Activated T-cell treated with anti-CD3 and anti-CD28 coated beads for 24 hours (primary cell): Measurements from ENCODE around the gene TGFBR2.

Experiments used
- DNase-seq: peaks from one replicate; pipeline ENCODE4 v3.0.0-alpha.2; 2020; ENCODE audit warnings: low read depth

Gene TGFBR2

GRCh38 chr3:30693470-30694120 is 87.2 kb downstream of the TGFBR2 start:
- DNase-seq, result peak; percentile 32

DNA sequence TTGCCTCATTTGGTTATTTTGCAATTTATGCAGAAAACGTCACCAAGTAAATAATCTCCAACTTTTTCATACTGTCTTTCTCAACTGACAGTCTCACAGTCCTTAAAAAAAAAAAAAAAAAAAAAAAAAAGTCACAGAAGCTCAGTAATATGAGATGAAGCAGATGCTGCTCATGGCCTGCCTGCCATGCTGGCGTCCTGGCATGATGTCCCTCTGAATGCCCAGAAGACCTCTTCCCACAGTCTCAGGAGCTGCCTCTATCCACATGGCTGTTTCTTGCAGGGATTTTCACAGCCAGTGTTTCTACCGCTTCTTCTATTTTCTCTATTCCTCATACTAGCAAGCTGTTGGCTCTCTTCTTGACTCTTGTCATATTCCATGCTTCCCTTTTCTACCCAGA is 87.7 kb downstream of the TGFBR2 start:
- no peak for DNase-seq

DNA sequence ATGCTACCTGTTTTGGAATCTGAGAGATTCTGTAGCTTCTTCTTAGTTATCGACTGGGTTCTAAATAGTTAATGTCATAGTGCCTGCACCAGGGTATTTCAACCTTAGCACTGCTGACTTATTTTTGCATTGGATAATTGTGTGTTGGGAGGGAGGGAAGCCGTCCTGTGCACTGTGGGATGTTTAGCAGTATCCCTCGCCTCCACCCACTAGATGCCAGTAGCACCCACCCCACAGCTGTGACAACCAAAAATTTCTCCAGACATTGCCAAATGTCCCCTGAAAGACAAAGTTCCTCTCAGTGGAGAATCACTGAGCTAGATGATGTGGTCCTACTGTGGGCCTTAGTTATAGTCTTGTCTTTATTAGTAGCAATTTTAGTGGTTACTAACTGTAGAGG is 88.3 kb downstream of the TGFBR2 start:
- no peak for DNase-seq

DNA sequence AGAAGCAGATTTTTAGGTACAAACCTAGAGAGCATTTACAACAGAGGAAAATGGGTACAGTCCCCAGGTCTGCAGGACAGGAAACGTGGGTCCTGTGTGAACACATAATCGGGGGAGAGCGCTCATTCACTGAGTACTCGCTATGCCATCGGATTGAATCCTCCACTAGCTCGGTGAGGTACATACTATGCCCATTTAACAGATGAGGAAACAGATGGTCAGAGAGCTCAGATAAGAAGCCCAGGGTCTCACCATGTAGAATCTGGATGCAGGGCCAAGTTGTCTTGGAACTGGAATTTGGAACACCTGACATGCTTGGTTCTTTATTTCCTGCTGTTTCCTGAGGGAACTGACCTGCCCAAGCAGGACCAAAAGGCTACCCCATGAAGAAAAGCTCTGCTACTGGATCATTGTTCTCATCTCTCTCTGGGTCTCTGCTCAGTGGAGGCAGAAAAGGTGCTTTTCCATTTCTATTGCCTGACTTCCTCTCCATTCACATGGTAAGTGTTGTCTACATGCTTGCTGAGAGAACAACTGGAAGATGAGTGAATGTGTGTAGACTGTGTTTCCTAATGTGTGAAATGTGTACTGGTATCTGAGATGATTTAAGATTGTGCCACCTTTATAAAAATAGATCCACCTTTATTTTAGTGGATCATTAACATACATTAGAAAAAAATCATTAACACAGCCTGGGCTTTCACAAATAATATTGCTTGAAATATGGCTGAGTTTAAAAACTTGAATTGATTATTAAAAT is 89.1 kb downstream of the TGFBR2 start:
- no peak for DNase-seq

DNA sequence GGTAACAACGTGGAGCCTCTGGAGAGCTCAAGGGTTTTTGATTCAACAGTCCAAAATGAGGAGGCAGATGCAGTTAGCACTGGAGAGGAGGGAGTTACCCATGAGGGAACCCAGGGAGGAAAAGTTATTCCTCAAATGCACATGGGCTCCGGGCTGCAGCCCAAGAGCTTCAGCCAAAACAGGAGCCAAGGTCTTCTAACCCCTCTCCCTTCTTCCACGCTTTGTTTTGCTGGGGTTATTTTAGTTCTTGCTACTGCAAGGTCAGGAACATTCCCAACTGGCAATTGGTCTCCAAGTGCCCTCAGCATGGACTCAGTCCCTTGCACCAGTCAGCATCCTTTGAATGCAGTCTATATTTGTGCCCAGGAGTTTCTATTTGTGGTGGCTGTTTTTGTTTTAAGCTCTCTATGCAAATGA is 90.0 kb downstream of the TGFBR2 start:
- no peak for DNase-seq

- no peak for DNase-seq
Observed at GRCh38 chr3:30696896-30697295, 90.5 kb downstream of the TGFBR2 start.

GRCh38 chr3:30698549-30698948 is 92.1 kb downstream of the TGFBR2 start:
- DNase-seq, result no peak

DNA sequence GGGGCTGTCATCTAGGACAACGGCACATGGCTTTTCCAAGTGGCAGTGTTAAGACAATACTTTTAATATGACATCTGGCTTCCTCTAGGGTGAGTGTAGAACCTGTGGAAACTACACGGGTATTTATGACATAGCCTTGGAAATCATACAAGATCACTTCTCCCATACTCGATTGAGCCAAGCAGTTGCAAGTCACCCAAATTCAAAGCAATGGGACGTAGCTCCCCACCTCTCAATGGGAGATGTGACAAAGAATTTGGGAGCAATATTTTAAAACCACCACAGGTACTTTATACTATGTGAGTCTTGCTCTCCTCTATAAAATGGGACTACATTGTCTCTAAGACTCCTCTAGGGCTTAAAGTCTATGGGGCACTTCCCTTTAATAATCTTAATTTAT is 93.5 kb downstream of the TGFBR2 start:
- DNase-seq, result no peak

- DNase-seq, result no peak
Observed at GRCh38 chr3:30700702-30701321, 94.4 kb downstream of the TGFBR2 start.

DNA sequence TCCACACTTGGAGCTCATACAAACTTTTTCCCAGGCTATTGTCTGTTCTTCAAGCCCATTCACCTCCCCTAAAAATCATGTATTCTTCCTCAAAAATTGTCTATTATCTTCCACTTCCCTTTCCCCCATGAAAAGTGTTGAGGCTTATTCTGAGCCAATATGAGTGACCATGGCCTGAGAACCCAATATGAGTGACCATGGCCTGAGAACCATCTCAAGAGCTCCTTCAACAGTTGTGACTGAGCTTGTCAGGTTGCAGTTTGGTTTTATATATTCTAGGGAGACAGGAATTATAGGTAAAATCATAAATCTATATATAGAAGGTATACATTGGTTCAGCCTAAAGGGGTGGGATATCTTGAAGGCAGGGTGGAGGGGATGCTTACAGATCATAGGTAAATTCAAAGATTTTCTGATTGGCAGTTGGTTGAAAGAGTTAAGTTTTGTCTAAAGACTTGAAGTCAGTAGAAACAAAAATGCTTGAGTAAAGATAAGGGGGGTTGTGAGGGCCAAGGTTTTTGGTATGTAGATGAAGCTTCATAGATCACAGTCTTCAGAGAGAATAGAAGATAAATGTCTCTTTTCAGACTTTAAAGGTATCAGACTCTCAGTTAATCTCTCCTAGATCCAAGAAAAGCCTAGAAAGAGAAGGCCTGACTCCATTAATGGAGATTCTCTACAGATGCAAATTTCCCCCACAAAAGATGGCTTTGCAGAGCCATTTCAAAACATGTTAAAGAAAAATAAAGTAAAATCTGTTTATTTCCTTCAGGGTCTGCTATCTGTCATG is 95.8 kb downstream of the TGFBR2 start:
- DNase-seq, result no peak

DNA sequence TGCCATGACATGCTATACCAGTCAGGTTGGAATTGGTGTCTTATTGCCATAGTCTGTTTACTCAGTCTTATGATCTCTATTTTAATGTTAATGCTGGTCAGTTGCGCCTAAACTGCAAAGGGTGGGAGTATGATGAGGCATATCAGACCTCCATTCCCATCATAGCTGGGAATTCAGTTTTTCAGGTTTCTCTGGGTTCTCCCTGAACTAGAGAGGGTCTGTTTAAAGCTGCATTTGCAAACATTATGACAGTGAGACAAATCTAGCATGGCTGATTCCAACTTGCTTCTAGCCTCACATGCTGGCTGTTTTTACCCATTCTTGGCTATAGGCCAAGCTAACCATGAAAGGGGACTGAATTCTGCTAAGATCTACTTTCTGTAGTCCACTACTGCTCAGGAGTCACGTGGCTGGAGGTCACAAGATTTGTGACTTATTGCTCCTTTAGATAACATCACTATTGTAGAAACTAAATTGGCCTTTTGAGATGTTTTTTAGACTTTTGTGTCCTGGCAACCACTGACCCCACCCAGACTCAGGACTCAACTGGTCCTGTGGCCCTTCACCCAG is 96.5 kb downstream of the TGFBR2 start:
- no peak for DNase-seq

- DNase-seq, result no peak
Observed at GRCh38 chr3:30704931-30705890, 98.8 kb downstream of the TGFBR2 start.

- no peak for DNase-seq
Observed at GRCh38 chr3:30707825-30708224, 101.4 kb downstream of the TGFBR2 start.

GRCh38 chr3:30708472-30708871 is 102.1 kb downstream of the TGFBR2 start:
- no peak for DNase-seq

- no peak for DNase-seq
Observed at GRCh38 chr3:30710017-30710416, 103.6 kb downstream of the TGFBR2 start.

DNA sequence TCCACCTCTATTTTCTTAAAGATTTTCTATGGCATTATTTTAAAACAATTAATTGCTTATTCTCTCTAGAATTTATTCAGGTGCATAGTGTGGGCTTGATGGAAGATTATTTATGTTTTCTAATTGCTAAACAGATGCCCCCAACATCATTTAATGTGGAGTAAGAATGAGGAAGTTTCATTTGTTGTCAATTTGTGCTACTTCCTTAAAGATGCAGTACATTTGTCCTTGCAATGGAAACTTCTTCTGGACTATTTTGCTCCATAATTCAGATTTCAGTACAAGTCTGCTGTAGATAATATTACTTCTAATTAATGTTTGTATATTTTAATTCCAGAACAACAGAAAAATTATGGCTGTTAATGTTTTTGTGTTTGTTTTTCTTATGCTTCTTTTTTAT is 104.8 kb downstream of the TGFBR2 start:
- no peak for DNase-seq

DNA sequence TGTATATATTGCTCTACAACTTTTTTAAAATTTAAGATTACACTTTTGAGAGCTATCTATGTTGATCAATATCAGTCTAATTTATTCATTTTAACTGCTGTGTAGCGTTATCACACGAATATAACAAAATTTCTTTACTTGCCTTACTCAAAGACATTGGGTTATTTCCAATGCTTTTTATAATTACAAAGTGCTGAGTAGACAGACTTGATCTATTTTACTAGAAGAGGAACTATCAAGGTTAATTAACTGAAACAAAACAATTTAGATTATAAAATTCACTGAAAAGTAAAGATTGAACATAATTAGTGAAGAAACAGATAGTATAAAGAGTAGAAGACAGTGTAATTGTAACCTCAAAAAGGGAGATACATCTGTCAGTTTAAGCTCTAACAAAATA is 105.5 kb downstream of the TGFBR2 start:
- DNase-seq, result no peak

GRCh38 chr3:30712991-30713390 is 106.6 kb downstream of the TGFBR2 start:
- DNase-seq, result no peak

GRCh38 chr3:30713885-30714503 is 107.6 kb downstream of the TGFBR2 start:
- no peak for DNase-seq

DNA sequence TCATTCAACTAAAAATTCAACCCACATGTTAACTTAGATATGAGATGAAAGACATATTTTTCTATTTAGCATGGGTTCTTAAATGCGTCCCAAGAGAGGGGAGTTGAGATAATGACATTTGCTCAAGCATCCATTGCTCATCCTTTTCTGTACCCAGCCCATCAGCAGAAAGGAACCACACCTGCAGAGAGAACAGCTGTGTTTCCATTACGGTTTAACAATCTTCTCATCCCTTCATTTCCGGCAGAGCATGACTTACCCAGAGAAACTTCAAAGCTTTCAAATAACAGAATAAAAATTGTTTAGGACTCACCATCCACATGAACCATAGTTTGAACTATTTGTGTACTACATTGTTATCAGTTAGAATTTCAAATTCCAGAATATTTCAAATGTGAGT is 113.1 kb downstream of the TGFBR2 start:
- DNase-seq, result no peak
